Measurements from ENCODE around the gene MCF2L2.

MCF2L2 gene

GRCh38 chr3:183310936-183311335 lies 117.5 kb downstream of the MCF2L2 start:
- no peak for DNase-seq (ENCODE audit: low spot score)
- no peak for TF ChIP-seq CTCF (IDR thresholded peaks at IDR 0.05; ENCODE audit: extremely low read depth, insufficient read depth, missing control alignments)
- in situ Hi-C loops (cut with MboI; ENCODE audit: low pct_unique_long_range_greater_than_20kb, low sequenced_read_pairs, unreplicated experiment): no loop called here

DNA sequence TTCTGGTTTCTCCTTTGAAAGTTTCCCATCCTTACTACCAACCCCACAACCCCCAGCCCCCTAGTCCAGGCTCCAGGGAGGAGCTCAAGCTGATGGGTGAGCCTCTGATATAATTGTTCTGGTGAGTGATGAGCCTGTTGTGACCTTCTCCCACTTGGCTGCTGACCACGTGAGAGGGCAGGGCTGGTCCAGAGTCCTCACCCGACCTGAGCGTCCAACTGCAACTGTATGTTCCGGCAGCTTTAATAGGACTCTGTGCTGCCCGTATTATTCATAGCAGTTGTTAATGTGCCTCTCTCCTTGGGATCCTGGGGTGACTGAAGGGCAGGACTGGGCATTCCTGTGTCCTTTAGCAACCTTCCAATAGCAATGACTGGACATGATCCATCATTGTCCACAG lies 119.1 kb downstream of the MCF2L2 start:
- in situ Hi-C loops (cut with MboI; ENCODE audit: low pct_unique_long_range_greater_than_20kb, low sequenced_read_pairs, unreplicated experiment): no loop called here
- TF ChIP-seq CTCF (IDR thresholded peaks at IDR 0.05; ENCODE audit: extremely low read depth, insufficient read depth, missing control alignments): no peak
- DNase-seq (ENCODE audit: low spot score): no peak

- no peak for TF ChIP-seq CTCF (IDR thresholded peaks at IDR 0.05; ENCODE audit: extremely low read depth, insufficient read depth, missing control alignments)
- no peak for DNase-seq (ENCODE audit: low spot score)
- in situ Hi-C loops (cut with MboI; ENCODE audit: low pct_unique_long_range_greater_than_20kb, low sequenced_read_pairs, unreplicated experiment): no loop called here
Measured at GRCh38 chr3:183308751-183309150, 119.7 kb downstream of the MCF2L2 start.

DNA sequence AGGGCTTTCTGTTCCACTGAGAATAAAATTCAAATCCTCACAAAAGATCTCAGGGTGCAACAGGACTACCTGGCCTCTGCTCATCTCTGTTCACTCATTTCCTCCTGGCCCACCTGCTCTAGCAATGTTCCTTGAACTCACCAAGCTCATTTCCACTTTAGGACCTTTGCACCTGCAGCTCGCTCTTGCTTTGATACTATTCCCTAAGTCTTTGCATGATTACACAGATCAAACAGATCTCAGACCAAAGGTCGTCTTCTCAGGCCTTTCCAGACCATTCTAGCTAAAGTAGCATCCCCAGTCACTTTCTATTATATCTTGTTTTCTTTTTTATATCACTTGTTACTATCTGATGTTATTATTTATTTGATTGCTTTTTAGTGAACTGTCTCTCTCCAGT lies 120.7 kb downstream of the MCF2L2 start:
- no peak for TF ChIP-seq CTCF (IDR thresholded peaks at IDR 0.05; ENCODE audit: extremely low read depth, insufficient read depth, missing control alignments)
- in situ Hi-C loops (cut with MboI; ENCODE audit: low pct_unique_long_range_greater_than_20kb, low sequenced_read_pairs, unreplicated experiment): no loop called here

DNA sequence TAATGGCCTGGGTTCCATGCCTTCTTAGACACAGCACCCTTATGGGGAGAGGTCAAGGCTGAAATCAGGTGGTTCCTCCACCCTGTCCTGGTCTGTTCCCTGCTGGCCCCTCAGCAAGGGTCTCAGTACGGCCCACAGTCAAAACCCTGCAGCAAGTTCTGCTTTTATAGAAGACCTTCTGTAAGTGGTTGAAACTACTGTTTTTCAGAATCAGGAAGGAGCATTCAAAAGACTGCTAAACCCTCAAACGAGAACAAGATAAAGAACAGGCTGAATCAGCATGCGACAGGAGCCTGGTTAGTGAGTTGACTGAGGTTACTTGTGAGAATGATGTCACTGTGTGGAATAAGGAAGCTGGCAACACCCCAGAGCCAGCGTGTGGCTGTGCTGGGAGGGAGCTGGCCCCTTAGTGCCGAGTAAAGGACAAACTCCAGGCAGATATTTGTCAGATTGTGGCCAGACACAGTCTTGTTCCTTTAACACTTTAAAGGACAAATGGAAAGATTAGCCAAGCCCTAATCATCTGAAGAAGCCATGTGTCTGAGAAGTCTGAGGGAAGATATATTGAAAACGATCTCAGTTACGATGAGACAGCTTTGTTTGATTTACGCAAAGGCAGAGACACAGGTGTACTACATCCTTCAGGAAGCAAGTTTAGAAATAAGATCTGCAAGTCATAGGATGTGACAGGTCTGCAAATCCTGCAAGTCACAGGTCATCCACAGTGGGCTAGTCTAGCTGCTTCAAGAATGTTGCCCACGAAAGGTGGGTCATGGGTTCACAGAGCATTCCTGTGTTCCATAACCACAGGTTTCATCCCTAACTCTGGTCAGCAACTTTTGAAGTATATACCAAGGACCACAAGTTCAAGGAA lies 121.4 kb downstream of the MCF2L2 start:
- in situ Hi-C loops (cut with MboI; ENCODE audit: low pct_unique_long_range_greater_than_20kb, low sequenced_read_pairs, unreplicated experiment): no loop called here
- peak; percentile 58 for DNase-seq (ENCODE audit: low spot score)
- no peak for TF ChIP-seq CTCF (IDR thresholded peaks at IDR 0.05; ENCODE audit: extremely low read depth, insufficient read depth, missing control alignments)

More for the DNA sequence above, 120.7 kb downstream of the MCF2L2 start:
- no peak for DNase-seq (ENCODE audit: low spot score)

DNA sequence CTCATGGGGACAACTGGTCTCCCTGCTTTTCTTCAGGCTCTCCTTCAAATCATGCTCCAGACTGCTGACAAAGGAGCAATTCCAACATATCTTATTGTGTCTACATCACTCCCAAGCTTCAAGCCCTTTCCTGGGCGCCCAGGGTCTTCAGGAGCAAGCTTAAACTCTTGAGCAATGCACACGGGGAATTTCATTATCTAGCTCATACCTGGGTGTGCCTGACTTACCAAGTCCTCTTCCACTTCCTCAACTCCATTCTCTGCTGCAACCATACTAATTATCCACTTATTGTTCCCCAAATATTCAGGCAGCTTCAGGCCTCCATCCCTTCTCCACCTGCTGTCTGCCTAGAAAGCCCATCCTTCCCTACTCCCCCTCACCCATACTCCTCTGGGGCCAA lies 124.7 kb downstream of the MCF2L2 start:
- no peak for TF ChIP-seq CTCF (IDR thresholded peaks at IDR 0.05; ENCODE audit: extremely low read depth, insufficient read depth, missing control alignments)
- no peak for DNase-seq (ENCODE audit: low spot score)
- in situ Hi-C loops (cut with MboI; ENCODE audit: low pct_unique_long_range_greater_than_20kb, low sequenced_read_pairs, unreplicated experiment): no loop called here
